ENCODE results near the gene PRKAR1B. TPM values are rescaled to one million over a fixed set of nuclear protein-coding genes. Genes with fewer than 3 reads are reported as not detected.

The PRKAR1B gene
- total RNA-seq, 1 donor from 2014 or later, result 81.9 TPM

GRCh38 chr7:586494-586893 is 140.6 kb downstream of the PRKAR1B start:
- no peak for DNase-seq

GRCh38 chr7:585873-586272 is 141.2 kb downstream of the PRKAR1B start:
- DNase-seq, result no peak

- DNase-seq, result no peak
Observed at GRCh38 chr7:585229-585711, 141.8 kb downstream of the PRKAR1B start.

- DNase-seq, result no peak
Observed at GRCh38 chr7:584820-585219, 142.3 kb downstream of the PRKAR1B start.

- no peak for DNase-seq
Observed at GRCh38 chr7:584122-584465, 143.0 kb downstream of the PRKAR1B start.

GRCh38 chr7:583410-584121 is 143.5 kb downstream of the PRKAR1B start:
- no peak for DNase-seq

- DNase-seq, result no peak
Observed at GRCh38 chr7:582931-583330, 144.2 kb downstream of the PRKAR1B start.

GRCh38 chr7:582081-582835 is 144.8 kb downstream of the PRKAR1B start:
- DNase-seq, result no peak

GRCh38 chr7:578386-578785 is 148.7 kb downstream of the PRKAR1B start:
- DNase-seq, result no peak

- DNase-seq, result no peak
Observed at GRCh38 chr7:577741-578370, 149.2 kb downstream of the PRKAR1B start.

- no peak for DNase-seq
Observed at GRCh38 chr7:577278-577665, 149.8 kb downstream of the PRKAR1B start.

- no peak for DNase-seq
Observed at GRCh38 chr7:576524-577277, 150.4 kb downstream of the PRKAR1B start.

- DNase-seq, result no peak
Observed at GRCh38 chr7:575425-576366, 151.4 kb downstream of the PRKAR1B start.

- DNase-seq, result no peak
Observed at GRCh38 chr7:574661-575395, 152.3 kb downstream of the PRKAR1B start.

GRCh38 chr7:573933-574381 is 153.1 kb downstream of the PRKAR1B start:
- no peak for DNase-seq

GRCh38 chr7:573269-573932 is 153.7 kb downstream of the PRKAR1B start:
- no peak for DNase-seq

GRCh38 chr7:572416-573268 is 154.4 kb downstream of the PRKAR1B start:
- no peak for DNase-seq

GRCh38 chr7:571718-572415 is 155.2 kb downstream of the PRKAR1B start:
- no peak for DNase-seq

Measured in occipital lobe (tissue), 2 donors.